Body of pancreas (tissue), 4 donors: ENCODE measurements around the gene NOS1.

Source experiments
- POLR2A ChIP-seq, 3 donors: fragments of 450-650 bp; IDR thresholded peaks; one replicate each; pipeline ENCODE4 v1.6.1; 2016; ENCODE audit warnings: antibody characterized with exemption in 3 of 3, mild to moderate bottlenecking in 2 of 3
- TF ChIP-seq, protein P1 (sequence below), 7 experiments: fragments of 450-650 bp in 4 of 7; fragments of 200-600 bp in 3 of 7; sonication (generic) in 3 of 7; IDR thresholded peaks; one replicate each; pipeline ENCODE4 v1.5.1; 2016 to 2019; ENCODE audit warnings: antibody characterized with exemption in 7 of 7

DNA sequence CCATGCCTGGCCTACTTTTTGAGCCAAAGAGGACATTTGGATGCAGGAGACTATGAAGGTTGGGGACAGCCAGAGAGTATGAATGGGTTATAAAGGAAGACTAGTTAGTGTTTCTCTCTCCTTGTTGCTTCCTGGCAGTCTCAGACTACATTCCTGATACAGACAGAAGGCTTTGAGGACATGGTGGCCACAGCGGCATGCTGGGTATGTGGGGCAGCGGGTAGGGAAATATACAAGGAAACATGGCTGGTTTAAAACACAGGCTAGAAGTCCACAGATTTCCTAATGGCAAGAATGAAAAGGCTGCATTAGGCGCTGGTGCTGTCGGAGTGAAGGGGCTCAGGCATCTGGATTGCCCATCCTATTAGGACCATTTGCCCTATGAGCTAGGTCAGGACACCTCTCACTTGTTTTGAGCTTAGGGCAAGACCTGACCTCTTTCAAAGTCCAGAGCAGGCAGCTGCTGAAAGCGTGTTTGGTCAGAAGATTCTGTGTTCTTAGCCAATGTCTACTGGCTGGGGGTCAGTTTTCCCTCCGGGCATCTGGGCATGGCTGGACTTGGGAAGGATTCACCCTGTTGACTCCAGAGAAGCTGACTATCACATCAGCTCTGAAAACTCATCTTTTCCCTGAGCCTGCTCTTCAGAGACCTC, 151.0 kb downstream of the NOS1 start:
- TF ChIP-seq, protein P1, sequence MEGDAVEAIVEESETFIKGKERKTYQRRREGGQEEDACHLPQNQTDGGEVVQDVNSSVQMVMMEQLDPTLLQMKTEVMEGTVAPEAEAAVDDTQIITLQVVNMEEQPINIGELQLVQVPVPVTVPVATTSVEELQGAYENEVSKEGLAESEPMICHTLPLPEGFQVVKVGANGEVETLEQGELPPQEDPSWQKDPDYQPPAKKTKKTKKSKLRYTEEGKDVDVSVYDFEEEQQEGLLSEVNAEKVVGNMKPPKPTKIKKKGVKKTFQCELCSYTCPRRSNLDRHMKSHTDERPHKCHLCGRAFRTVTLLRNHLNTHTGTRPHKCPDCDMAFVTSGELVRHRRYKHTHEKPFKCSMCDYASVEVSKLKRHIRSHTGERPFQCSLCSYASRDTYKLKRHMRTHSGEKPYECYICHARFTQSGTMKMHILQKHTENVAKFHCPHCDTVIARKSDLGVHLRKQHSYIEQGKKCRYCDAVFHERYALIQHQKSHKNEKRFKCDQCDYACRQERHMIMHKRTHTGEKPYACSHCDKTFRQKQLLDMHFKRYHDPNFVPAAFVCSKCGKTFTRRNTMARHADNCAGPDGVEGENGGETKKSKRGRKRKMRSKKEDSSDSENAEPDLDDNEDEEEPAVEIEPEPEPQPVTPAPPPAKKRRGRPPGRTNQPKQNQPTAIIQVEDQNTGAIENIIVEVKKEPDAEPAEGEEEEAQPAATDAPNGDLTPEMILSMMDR (IDR thresholded peaks at IDR 0.05) = no peak
- TF ChIP-seq POLR2A (IDR thresholded peaks at IDR 0.05) = no peak
